ENCODE results near the gene MINDY3.

Gene MINDY3

GRCh38 chr10:15729890-15730289 is 130.4 kb downstream of the MINDY3 start:
- H3K27ac ChIP-seq: no peak overlapping the region
- no peaks in the 10 kb centered on the region for H3K36me3 ChIP-seq
- H3K4me1 ChIP-seq: peaks cover 0 to 9% (median 8%) of the 10 kb centered on the region in 10 experiments; a peak in 11 of 20 replicates
- peaks cover 0 to 13% (median 4%) of the 10 kb centered on the region in 11 experiments; a peak in 8 of 22 replicates for H3K9me3 ChIP-seq (replicated peaks in 1 of 11)
- no peak overlapping the region for H3K4me2 ChIP-seq
- H3K9ac ChIP-seq: no peak overlapping the region
- no peaks in the 10 kb centered on the region for H4K20me1 ChIP-seq
- no peaks in the 10 kb centered on the region for H3K27me3 ChIP-seq
- no peak for TF ChIP-seq Cebpa-rat (IDR thresholded peaks at IDR 0.05)
- H3K4me3 ChIP-seq: no peak overlapping the region

All from BLaER1 treated with 17β-estradiol and CSF1 and Interleukin-3, amounts not matched to agents 10 nM and 100 nM (cell line).